ENCODE measurements around the gene CIZ1. TPM values are rescaled to one million over a fixed set of nuclear protein-coding genes. Genes with fewer than 3 reads are reported as not detected.

Gene CIZ1
- total and polyA plus RNA-seq, 9 of the 15 experiments (the other 6 are each of a cell fraction or from before 2014, with no cell fraction given): 6.6 to 329 (median 87.8) TPM

DNA sequence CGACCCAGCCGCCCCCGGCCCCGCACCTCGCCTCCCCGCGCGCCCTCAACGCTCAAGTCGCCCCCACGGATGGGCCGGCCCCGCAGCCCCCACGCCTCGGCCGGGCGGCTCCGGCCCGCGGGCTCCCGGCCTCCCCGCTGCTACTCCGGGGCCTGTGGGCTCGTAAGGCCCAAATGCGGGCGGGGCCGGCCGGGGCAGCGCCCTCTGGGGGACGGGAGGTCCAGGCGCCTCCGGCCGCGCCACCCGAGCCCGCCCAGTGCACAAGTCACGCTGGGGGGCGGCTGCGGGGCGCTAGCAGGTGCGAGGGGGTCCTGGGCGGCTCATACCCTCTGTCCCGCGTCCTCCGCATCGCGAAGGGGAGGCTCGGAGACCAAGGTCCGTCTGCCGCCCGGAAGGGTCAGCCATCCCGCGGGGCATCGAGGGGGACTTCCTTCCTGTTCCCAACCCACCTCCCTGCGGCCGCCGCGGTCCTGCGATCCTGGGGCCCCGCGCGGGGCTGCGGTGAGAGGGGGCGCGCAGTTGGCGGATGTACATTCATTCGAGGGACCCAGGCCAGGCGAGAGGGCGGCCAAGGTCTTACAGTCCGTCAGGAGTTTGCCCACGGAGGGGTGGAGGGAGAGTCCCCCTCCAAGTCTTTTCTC is at the start of gene CIZ1 (continued):
- TF ChIP-seq, protein P1, sequence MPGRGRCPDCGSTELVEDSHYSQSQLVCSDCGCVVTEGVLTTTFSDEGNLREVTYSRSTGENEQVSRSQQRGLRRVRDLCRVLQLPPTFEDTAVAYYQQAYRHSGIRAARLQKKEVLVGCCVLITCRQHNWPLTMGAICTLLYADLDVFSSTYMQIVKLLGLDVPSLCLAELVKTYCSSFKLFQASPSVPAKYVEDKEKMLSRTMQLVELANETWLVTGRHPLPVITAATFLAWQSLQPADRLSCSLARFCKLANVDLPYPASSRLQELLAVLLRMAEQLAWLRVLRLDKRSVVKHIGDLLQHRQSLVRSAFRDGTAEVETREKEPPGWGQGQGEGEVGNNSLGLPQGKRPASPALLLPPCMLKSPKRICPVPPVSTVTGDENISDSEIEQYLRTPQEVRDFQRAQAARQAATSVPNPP (IDR thresholded peaks at IDR 0.05; ENCODE audit: borderline replicate concordance, insufficient read depth, insufficient read length): no peak
- TF ChIP-seq POLR2AphosphoS5 (IDR thresholded peaks at IDR 0.05; ENCODE audit: control insufficient read depth, insufficient read depth, low read depth, low read length) (peak; percentile 94), ETS1 (conservative IDR thresholded peaks at IDR 0.05; ENCODE audit: control insufficient read depth, low read depth, low read length) (peak; percentile 82; the same call in 1 of the 2 replicates), ELK1 (CRISPR knock-in tag; IDR thresholded peaks at IDR 0.05) (no peak), ARID3A (IDR thresholded peaks at IDR 0.05; ENCODE audit: borderline replicate concordance, low read depth, low read length) (peak; percentile 25; the same call in 1 of the 2 replicates), HDAC1 (IDR thresholded peaks at IDR 0.05) (no peak), KLF16 (IDR thresholded peaks at IDR 0.05) (no peak), CSDE1 (IDR thresholded peaks at IDR 0.05) (no peak), ZNF445 (CRISPR knock-in tag; IDR thresholded peaks at IDR 0.05; ENCODE audit: low read depth) (no peak), PTTG1 (tag; IDR thresholded peaks at IDR 0.05; ENCODE audit: low read depth) (no peak), CREB1 (IDR thresholded peaks at IDR 0.05) (peak; percentile 47), CREB1 (CRISPR knock-in tag; IDR thresholded peaks at IDR 0.05) (no peak), CEBPB (tag; IDR thresholded peaks at IDR 0.05) (no peak), TRIM28 (IDR thresholded peaks at IDR 0.05) (no peak), ZBTB9 (CRISPR knock-in tag; IDR thresholded peaks at IDR 0.05) (peak; percentile 93; the same call in 1 of the 2 replicates), RBM22 (IDR thresholded peaks at IDR 0.05; ENCODE audit: low read depth, low read length, poor library complexity, severe bottlenecking) (peak; percentile 94), TEAD1 (CRISPR knock-in tag; IDR thresholded peaks at IDR 0.05) (peak in 1 of 2 experiments; percentile 75; a peak in 1 of 4 replicates), ZFPM2 (CRISPR knock-in tag; IDR thresholded peaks at IDR 0.05) (peak; percentile 88), SIN3B (IDR thresholded peaks at IDR 0.05; ENCODE audit: low read depth) (no peak), JUNB (CRISPR knock-in tag; conservative IDR thresholded peaks at IDR 0.05) (no peak), NFXL1 (CRISPR knock-in tag; IDR thresholded peaks at IDR 0.05) (0 out of 2 replicates have a peak, but pooled peaks have one; percentile 36), SLC30A9 (CRISPR knock-in tag; IDR thresholded peaks at IDR 0.05) (peak; percentile 33; the same call in 1 of the 2 replicates), PHB2 (IDR thresholded peaks at IDR 0.05; ENCODE audit: low read depth) (no peak)

Measured in K562 (cell line).